GM21390 (cell line): ENCODE data around the gene SLC23A1.

ENCODE experiments used
- ATAC-seq: cut with Tn5 transposase; IDR thresholded peaks from one replicate; pipeline ENCODE4 v1.9.1; 2021; ENCODE audit not compliant: unreplicated experiment

SLC23A1 gene

GRCh38 chr5:139407517-139407916, 24.4 kb upstream of the SLC23A1 start:
- no peak for ATAC-seq

DNA sequence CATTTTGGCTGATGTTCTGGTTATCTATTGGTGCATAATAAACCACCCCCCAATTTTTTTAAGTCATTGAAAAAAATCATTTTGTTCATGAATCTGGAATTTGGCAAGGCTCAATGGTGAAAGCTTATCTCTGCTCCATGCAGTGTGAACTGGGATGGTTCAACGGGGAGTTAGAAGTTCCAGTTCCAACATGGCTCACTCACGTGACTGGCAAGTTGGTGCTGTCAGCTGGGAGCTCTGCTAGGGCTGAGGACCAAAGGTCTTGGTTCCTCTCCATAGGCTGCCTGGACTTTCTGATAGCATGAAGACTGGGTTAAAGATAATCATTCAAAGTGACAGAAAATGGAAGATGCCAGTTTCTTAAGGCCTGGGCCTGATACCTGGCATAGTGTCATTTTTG, 23.9 kb upstream of the SLC23A1 start:
- no peak for ATAC-seq

DNA sequence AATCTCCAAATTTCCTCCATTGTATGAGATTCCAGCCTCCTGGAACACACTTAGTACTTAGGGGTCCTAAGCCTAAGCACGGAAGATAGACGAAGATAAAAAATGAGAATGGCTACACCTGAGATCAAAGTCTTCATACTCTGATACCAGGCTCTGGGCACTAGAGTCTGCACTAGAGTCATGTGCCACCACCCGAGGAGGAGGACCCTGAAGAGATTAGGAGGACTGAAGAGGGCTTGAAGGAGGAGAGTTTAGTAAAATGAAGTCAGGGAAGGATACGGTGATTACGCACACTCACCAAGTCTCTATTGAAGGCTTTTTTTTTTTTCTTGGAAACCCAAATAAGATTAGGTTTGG, 21.4 kb upstream of the SLC23A1 start:
- no peak for ATAC-seq

DNA sequence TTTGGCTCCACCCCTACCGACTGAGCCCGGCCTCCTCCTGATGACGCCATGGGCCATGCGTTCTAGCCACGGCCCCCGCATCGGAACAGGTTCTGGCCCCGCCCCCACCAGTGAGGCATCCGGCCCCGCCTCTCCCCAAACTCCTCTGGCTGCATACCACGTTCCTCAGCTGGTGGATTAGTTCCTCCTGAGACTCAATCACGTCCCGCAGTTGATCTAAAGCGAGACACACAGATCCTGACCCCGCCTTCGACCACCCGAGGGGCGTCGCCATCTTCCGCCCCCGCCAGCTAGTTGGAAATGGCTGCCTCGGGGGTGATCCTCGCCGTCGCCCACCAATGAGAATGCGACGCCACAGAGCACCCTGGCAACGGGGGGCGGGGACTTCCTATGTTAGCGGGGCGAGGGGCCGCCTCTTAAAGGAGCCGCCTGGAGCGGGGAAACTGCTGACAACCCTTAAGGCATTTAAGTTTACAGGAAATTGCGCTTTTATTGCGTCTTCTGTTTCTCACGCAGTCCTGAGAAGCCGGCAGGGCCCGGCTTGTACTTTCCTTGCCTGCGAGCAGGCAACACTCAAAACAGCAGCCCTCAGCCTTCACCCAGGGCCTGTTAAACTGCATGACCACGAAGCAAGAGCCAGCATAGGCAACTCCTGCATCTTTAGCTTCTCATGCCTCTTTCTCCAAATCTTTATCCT, 20.8 kb upstream of the SLC23A1 start, which contains the start of gene SPATA24:
SPATA24 (minus strand) TSS at position 303 of the 697 bp plus-strand sequence; CDS start at position 274, 29 bp downstream.
- ATAC-seq = peak; percentile 84

- ATAC-seq = no peak
Measured at GRCh38 chr5:139403418-139403786, 20.3 kb upstream of the SLC23A1 start.

DNA sequence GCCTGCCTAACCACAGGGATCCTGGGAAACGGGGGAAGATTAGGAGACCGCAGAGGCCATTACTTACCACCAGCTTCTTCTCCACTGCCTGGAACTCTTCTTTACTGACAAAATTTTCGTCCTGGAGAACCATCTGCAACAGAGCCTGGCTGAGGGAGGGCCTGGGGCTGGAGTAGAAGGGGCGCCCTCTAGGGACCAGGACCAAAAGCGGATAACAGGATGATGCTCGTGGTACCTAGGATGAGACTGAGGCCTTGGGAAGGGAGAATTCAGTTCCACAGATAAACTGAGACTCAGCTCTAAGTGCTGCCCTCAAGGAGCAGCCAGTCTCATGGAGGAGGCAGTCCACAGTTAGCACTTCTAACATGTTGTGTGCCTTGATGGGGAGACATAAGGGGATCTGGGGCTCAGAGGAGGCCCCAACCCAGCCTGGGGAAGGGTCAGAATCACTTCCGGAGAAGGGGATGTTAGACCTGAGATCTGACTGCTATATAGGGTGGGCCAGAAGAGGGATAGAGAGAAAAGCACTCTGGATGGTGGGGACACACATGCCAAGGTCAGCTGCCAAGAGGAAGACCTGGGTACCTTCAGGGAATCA, 19.6 kb upstream of the SLC23A1 start:
- ATAC-seq = no peak

DNA sequence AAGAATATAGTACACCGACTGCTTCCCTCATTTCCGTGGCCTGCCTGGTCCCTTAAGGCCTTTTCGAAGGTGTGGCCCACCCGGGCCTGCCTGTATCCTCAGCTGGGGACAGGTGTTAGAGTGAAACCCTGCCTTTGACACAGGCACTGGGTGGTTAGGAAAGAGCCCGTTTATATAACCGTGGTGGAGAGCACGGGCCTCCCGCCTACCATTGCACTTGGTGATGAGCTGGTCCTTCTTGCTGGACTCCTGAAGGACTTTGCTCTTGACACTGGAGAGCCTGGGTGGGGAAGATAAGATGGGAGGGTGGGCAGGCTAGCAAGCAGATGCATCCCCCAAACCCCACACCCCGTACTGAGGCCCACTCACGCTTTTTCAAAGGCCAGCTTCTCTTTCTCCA, 18.4 kb upstream of the SLC23A1 start:
- no peak for ATAC-seq

GRCh38 chr5:139399501-139400121, 16.5 kb upstream of the SLC23A1 start:
- ATAC-seq = no peak

DNA sequence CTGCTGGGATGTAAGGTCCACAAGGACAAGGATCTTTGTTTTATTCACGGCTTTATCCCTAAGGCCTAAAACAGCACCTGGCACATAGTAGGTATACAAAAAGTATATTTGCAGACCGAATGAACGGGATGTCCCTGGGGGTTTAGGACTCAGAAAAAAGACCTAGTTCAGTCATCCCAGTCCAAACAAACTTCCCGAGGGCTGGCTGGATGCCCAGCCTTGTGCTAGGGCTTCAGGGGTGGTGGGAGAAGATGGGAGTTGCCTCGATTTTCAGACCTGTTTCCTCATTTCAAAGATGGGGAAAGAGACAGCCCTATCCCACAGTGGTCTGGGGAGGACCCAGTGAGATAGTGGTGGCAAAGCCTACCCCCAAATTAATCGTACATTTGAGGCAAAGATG, 14.8 kb upstream of the SLC23A1 start:
- ATAC-seq = no peak

DNA sequence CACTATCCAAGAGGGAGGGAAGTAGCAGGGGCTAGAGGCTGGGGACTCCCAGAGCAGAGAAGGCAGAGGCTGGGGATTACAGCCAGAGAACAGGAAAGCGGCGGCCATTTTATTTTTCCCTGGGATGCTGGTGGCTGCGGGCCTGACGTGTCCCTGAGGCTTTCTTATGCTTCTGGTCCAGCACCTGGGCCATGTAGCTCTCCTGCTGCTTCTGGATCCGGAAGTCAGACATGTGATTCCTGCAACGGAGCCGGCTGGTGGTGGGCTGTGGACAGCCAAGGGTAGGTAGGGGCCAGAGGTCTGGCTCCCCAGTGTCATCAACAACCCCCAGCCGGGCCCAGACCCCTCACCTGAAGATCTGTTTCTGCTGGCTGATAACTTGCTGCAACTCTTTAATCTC, 13.6 kb upstream of the SLC23A1 start:
- no peak for ATAC-seq

DNA sequence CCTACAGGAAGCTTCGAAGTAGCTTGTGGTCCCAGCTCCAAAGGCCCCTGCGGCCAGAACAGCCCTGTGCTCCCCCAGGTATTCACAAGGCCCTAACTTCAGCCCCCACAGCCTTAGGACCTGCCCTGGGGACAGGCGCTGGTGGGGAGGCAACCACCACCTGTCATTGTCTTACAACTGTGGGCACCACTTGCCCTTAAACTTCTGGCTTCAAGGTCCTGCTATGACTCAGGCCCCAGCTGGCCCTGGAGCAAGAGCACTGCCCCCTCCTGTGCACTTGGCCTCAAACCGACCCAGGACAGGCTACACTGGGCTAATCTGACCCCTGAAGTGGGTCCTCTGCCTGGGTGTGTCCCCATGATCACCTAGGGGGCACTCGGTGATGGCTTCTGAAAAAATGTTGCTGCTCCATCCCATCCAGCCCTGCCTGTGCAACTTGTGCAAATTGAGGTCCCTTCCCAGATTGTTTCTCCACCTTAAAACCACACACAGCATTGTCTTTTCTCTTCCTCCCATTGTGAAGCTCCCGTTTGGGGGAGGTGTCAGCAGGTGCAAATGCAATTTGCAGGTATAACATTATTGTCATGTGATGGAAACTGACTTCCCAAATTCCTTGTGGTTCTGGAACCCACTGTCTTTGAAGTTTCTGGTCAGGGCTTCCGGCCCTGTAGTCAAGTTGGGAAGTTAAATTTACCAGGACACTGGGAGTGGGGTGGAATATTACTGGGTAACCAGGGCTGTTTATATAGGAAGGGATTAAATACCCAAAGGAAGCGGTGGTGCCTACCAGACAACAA, 12.9 kb upstream of the SLC23A1 start:
- no peak for ATAC-seq

DNA sequence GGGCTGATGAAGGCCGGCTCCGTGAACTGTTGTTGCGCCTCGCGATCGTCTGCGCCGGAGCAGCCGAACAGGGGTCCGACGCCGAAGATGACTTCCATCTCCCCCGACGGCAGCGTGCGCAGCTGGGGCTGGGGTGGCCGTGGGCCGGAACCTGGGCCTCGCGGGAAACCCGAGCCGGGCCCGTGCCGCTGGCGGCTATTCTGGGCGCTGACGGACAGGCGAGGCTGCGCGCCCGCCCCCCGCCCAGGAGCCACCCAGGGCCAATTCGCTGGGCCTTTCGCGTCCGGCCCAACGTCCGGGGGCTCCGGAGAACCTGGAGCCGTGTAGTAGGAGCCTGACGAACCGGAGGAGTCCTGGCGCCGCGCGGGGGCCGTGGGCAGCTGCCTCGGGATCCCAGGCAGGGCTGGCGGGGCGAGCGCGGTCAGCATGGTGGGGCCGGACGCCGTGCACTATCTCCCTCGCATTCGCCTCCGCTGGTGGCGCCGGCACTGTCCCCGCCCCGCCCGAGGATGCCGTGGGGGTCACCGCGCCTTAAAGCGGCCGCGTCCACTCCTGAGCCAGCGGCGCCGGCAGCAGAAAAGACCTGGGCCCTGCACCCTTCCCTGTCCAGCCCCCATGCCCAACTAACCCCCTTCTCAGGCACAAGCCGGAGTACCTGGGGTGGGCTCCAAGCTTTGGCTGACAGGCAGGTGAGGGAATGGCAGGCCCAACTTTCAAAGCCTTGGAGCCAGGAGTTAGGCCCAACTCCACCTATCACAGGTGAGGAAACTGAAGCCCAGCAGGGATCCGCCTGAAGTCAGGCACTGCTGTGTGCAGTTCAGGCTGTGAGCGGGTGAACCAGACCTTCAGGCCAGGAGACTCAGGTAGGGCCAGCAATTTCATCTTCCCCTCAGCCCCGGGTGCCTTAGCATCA, 11.8 kb upstream of the SLC23A1 start, which contains the start of gene PROB1:
PROB1 (minus strand) TSS at position 451 of the 913 bp plus-strand sequence; CDS start at position 428, 23 bp downstream.
- ATAC-seq = no peak

GRCh38 chr5:139394123-139394653, 11.1 kb upstream of the SLC23A1 start:
- ATAC-seq = no peak

- ATAC-seq = no peak
Measured at GRCh38 chr5:139393497-139394122, 10.5 kb upstream of the SLC23A1 start.

DNA sequence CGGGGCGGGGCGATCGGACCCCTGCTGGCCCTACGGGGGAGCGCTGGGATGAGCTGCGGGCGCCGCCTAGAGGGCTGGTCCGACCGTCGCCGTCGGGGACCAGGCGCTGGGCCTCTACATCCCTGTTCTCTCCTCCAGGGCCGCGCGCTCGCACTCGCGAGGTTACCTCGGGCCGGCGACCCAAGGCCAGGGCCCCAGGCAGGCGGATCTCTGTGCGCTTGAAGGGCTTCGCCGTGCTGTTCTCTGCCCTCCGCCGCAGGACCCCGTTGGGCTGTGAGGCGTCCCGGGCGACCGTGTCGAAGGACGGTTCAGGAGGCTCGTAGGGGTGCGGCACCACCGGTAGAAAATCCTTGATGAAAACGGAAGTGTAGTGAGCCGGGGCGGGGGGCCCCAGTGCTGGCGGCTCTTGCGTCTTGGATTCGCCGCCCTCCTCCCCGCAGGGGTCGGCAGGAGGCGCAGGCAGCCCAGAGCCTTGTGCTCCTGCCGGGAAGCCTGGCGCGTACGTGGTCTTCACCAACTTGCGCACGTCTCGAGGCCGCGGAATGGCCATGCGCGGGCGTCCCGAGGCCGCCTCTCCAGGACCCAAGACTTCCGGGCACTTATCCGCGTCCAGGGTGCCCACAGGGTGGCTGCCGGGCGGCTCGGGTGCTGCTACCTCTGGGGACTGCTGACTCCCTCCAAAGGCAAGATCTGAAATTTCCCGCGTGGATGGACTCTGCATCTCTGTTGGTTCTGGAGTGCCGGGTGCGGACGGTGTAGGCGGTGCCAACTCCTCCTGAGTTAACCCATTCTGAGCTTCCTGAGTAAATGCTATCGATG, 9.8 kb upstream of the SLC23A1 start:
- ATAC-seq = peak; percentile 47

DNA sequence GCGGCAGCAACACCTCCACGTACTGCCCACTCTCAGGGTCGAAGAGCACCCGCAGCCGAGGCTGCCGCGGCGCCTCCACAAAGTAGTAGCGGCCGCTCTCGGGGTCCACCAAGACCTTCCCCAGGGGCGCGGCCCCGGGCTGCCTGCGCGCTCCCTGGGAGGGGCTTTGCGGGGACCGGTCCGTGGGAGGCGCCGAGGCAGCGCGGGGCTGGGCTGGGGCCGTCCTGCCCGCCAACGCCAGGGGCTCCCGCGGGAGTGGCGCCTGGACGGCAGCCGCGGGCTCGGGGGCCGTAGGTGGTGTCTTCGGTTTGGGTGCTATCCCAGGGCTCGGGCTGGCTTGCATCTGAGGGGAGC, 9.2 kb upstream of the SLC23A1 start:
- peak; percentile 14 for ATAC-seq

- no peak for ATAC-seq
Measured at GRCh38 chr5:139391570-139392323, 8.7 kb upstream of the SLC23A1 start.
